GM15510 (cell line): ENCODE measurements around the gene PRPF38B.

Experiments
- POLR2A ChIP-seq: IDR thresholded peaks from 3 replicates; pipeline ENCODE4 v1.6.1; 2011; ENCODE audit warnings: borderline replicate concordance; ENCODE audit not compliant: insufficient read length; ENCODE audit errors: extremely low read depth

PRPF38B gene, protein sequence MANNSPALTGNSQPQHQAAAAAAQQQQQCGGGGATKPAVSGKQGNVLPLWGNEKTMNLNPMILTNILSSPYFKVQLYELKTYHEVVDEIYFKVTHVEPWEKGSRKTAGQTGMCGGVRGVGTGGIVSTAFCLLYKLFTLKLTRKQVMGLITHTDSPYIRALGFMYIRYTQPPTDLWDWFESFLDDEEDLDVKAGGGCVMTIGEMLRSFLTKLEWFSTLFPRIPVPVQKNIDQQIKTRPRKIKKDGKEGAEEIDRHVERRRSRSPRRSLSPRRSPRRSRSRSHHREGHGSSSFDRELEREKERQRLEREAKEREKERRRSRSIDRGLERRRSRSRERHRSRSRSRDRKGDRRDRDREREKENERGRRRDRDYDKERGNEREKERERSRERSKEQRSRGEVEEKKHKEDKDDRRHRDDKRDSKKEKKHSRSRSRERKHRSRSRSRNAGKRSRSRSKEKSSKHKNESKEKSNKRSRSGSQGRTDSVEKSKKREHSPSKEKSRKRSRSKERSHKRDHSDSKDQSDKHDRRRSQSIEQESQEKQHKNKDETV

DNA sequence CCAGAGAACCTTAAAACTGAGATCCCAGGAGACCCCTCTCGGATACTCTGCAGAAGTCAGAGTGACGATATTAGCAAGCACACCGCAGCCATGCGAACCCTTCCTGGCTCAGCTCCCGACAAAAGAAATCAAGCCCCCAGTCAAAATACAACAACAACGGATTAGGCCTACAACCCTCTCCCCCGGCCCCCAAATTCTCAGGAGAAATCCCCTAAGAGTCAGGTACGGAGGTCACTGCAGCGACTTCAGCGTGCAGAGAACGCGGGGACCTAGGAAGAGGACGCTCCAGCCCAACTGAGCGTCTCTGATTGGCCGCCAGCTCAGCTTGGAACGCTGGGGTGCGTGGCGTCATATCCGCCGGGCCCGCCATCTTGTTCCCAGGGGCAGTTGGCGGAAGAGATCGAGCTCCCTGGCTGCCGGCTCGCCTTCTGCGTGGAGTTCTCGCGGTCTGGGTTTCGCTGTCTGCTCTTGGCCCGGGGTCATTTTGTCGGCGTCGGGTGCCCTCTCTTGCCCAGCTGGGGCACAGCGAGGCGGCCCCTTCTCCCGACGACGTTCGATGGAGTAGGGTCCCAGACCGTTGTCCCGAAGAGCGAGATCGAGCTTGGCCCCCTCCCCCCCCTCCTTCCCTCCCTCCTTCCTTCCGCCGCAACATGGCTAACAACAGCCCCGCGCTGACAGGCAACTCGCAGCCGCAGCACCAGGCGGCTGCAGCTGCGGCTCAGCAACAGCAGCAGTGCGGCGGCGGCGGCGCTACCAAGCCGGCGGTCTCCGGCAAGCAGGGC is at the start of gene PRPF38B:
Gene PRPF38B (plus strand): TSS at position 369 of the 782 bp plus-strand sequence. CDS start 282 bp downstream, at position 651.
- TF ChIP-seq POLR2A: peak; percentile 99

DNA sequence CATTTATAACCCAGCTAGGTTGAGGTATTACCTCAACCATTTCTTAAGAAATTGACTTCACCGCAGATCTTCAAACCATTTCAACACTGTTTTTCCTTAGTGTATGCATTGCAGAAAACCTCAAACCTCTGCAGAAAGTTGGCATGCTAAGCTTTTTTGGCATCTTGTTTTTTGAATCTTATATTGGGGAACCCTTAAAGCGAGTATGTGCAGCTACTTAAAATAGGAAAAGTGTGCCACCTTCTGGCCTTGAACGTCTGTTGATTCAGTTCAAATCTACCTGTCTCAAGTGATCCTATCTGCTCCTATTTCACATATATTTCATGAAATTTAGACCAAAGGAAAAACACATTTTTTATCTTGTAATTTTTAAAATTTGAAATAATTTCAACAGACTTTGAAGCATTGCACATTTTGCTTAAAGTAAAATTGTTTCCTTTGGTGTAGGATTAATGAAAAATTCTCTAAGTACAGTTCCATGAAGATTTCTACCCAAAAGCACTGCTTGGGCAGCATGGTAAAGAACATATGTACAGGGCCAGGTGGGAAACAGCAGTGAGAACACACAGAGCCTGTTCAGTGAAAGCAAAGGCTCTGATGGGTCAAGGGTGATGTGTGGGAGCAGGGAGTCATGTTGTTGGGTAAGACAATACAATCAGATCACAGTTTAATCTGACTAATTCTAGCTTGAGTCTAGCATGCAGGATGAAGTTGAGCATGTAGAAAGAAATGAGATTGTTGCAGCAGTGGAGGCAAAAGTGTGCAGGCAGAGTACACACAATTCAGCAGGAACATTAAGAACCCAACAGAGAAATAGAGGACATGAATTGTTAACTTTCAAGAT is 48.4 kb upstream of the PRPF38B start:
- no peak for TF ChIP-seq POLR2A

DNA sequence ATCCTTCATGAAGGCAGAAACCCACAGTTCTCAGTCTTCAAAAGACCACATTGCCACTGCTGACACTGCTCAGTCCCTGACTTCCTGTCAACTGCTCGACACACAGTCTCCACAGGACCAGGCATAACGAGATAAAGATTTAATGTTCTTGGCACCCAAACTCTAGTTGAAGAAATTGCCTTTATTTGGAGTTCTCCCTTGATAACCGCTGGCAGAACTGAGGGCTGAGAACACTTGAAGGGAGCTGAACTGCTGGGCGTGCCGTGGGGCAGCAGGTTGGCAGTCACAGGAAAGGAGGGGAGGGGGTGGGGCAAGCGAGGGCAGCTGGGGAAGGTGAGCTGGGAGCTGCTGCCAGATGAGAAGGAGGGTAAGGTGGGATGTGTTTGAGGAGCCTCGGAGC is 47.1 kb upstream of the PRPF38B start:
- no peak for TF ChIP-seq POLR2A

DNA sequence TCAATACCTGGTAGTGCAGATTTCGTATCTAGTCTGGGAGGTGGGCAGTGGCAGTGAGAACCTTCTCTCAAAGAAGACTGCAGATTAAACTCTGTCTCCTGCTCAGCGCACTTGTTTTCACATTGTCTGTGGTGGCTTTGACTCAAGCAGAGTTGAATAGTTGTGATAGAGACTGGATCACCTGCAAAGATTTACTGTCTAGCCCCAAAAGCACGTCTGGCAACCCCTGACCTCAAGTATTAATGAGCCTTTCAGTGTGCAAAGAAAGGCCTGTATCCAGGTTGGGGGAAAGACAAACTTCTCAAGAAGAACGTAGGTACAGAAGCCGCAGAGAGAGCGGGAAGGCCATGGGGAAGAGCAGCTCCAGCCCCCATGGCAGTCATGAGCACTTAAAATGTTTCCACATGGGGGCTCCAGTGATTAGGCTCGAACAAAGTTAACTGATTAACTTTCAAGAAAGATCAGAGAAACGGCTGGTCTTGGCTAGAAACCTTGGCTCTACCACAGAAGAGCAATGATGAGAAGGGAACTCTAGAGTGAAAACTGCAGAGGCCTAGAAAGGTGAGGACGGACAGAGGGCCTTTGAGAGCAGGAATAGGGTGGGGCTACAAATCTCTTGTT is 46.4 kb upstream of the PRPF38B start:
- no peak for TF ChIP-seq POLR2A

DNA sequence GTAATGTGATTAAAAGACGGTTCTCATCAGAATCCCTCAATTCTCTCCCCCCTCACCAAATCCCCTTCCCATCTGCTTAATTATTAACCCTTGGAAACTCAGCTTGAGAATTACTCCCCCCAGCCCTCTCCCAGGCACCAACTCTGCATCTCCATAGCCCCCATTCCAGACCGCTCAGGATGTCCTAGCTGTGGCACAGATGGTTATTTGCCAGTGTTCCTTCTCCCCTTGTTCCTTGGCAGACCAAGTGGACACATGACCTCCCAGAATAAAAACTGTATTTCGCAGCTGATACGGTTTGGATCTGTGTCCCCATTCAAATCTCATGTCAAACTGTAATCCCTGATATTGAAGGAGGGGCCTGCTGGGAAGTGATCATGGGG is 45.9 kb upstream of the PRPF38B start:
- TF ChIP-seq POLR2A: no peak

DNA sequence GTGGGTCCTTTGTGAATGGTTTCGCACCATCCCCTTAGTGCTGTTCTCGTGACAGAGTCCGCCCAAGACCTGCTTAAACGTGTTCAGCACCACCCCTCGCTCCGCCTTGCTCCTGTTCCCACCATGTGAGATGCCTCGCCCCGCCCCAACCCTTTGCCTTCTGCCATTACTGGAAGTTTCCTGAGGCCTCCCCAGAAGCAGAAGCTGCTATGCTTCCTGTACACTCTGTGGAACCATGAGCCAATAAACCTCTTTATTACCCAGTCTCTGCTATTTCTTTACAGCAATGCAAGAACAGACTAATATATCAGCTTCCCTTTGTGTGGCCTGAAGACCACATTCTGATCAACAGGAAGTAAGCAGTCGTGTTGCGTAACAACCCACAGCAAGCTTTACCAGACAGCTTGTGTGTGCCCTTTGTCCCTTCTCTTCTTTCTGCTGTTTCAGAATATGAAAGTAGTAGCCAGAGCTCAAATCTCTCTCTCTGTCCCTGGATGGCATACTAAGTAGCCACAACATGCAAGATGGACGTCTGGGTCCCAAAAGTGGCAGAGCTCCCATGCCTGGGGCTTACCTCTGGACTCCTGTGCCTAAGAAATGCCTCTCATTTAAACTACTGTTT is 45.4 kb upstream of the PRPF38B start:
- TF ChIP-seq POLR2A: no peak

DNA sequence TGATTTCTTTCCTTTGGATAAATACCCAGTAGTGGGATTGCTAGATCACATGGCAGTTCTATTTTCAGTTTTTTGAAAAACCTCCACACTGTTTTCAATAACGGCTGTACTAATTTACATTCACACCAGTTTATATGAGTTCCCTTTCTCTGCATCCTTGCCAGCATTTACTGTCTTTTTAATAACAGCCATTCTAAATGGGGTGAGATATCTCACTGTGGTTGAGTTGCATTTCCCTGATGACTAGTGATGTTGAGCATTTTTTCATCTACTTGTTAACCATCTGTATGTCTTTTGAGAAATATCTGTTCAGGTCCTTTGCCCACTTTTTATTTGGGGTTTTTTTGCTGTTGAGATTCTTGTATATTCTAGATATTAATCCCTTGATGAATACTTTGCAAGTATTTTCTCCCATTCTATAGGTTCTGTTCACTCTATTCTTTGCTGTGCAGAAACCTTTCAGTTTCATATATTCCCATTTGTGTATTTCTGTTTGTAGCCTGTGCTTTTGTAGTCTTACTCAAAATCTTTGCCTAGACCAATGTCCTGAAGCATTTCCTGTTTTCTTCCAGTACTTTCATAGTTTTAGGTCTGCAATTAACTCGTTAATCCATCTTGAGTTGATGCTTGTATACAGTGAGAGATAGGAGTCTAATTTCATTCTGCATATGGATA is 38.5 kb upstream of the PRPF38B start:
- no peak for TF ChIP-seq POLR2A

DNA sequence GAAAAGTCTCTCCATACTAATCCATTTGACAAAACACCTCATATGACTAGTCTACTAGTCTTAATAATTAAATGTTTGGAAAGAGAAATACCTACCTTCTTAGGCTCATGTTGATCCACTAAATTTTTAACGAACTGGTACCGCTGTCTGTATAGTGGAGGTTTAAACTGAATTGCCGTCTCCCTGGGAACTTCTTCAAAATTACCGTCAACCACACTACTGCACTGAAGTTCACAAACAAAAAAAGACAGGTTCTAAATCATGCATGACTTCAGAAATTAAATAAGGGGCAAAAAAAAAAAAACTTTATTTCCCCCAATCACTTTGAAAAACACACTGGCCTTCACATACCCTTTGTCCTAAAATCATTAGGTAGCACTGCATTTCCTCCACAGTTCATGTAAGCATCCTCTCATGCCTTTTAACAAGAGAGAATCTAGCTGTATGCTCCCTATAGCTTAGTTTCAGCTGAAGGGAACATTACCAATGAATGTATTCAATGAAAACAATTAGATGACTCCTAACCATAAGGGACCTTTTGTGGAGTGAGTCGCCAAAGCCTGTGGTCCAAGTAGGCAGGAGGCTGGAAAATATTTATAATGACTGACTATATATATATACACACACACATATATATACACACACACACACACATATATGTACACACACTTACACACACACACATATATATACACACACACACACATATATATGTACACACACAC is 34.6 kb upstream of the PRPF38B start:
- no peak for TF ChIP-seq POLR2A

DNA sequence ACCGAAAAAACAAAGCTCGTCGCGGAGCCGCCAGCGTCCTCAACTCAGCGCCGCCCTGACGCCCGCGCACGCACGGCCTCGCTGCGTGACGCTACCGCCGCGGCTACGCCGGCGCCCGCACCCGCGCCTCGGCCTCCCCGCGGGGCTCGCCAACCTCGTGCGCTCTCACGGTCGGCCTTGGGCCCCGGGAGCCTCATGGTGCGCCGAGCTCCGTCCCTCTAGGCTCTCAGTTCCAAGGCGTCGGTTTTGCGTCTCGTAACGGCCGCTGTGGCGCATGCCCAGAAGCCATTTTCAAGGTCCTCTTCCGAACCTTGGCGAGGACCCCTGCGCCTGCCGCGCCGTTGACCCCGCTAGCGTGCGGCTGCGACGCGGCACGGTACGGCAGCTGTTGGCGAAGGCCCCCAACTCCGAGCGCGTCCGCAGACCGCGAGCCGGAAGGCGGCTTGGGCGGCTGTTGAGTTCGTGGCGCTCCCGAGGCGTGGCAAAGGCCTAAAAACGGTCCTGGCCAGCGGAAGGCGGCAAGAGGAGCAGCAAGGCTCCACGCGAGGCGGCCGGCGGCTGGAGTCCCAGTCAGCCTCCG is 31.0 kb upstream of the PRPF38B start, which contains the start of gene HENMT1:
Gene HENMT1 (minus strand): TSS at position 64 of the 580 bp plus-strand sequence. CDS start 1,209 bp downstream, outside the sequence.
- TF ChIP-seq POLR2A: peak; percentile 71

DNA sequence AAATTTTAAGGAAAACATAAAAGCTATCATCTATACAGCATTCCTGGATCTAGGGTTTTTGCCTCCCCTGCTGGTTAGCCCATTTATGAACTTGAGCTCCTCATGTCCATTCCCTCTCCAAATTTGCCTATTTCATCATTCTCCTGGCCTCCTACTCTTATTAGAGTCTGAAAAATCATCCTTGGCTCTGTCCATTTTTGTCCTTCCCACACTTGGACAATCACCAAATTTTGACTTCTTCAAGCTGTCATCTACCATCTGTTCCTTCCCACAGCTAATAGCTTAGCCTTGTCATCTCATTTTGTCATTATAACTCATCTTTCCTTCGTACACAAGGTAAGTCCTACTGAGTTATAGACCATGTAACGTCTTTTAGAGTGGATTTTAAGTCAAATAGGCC is 29.0 kb upstream of the PRPF38B start:
- no peak for TF ChIP-seq POLR2A

DNA sequence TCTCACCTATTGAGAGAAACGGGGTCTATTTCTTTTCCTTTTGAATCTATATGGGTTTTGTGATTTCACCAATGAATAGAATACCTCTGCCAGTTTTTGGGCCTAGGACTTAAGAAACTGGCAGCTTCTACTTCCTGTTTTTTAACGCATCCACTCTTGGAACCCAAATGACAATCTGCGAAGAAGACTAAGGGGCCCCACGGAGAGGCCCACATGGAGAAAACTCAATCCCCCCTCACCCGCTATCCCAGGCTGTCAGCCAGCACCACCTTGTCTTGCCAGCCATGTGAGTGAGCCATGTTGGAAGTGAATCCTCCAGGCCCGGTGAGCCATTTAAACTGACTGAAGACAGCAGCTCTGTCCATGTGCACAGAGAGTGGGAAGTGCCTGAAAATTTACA is 27.6 kb upstream of the PRPF38B start:
- no peak for TF ChIP-seq POLR2A

DNA sequence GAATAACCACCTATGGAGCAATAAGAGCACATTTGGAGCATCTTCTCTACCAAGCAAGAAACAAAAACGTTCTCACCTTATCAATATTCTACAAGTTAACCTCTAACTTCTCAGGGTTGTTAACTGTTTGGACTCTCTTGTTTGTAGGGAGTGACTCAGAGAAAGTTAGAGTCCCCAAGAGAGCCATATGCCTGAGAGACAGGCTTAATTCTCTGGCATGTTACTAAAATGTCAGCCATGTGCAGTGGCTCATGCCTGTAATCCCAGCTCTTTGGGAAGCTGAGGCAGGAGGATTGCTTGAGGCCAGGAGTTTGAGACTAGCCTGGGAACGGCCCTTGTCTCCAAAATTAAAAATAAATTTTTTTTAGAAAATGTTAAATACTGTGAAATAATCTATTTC is 27.0 kb upstream of the PRPF38B start:
- no peak for TF ChIP-seq POLR2A
